Superior temporal gyrus (tissue), 1 donor: ENCODE results near the gene MAMLD1.
A peak's percentile ranks its signal among the peaks of the same experiment; 100 is the strongest.

Source experiments
- DNase-seq: peaks from one replicate; pipeline ENCODE4 v3.0.0-alpha.2; 2016; ENCODE audit errors: extremely low spot score

MAMLD1 gene

GRCh38 chrX:150357790-150358189, 5.3 kb upstream of the MAMLD1 start:
- DNase-seq = no peak

GRCh38 chrX:150358651-150359050, 4.5 kb upstream of the MAMLD1 start:
- DNase-seq = no peak

- DNase-seq = no peak
Observed at GRCh38 chrX:150360331-150360730, 2.8 kb upstream of the MAMLD1 start.

GRCh38 chrX:150361070-150361776, 1.9 kb upstream of the MAMLD1 start:
- DNase-seq = no peak

- DNase-seq = no peak
Observed at GRCh38 chrX:150361777-150362351, 1.3 kb upstream of the MAMLD1 start.

GRCh38 chrX:150363561-150364346, 637 bp downstream of the MAMLD1 start:
- peak; percentile 20 for DNase-seq

- peak; percentile 28 for DNase-seq
Observed at GRCh38 chrX:150364347-150365050, 1.4 kb downstream of the MAMLD1 start.

- DNase-seq = peak; percentile 80
Observed at GRCh38 chrX:150365051-150365989, 2.2 kb downstream of the MAMLD1 start.

GRCh38 chrX:150365990-150366911, 3.1 kb downstream of the MAMLD1 start:
- DNase-seq = peak; percentile 47

- peak; percentile 16 for DNase-seq
Observed at GRCh38 chrX:150366951-150367545, 3.9 kb downstream of the MAMLD1 start.

- no peak for DNase-seq
Observed at GRCh38 chrX:150370589-150371312, 7.6 kb downstream of the MAMLD1 start.

- no peak for DNase-seq
Observed at GRCh38 chrX:150371877-150372276, 8.8 kb downstream of the MAMLD1 start.

GRCh38 chrX:150372280-150372679, 9.2 kb downstream of the MAMLD1 start:
- DNase-seq = peak; percentile 79

- DNase-seq = no peak
Observed at GRCh38 chrX:150372756-150373155, 9.6 kb downstream of the MAMLD1 start.

GRCh38 chrX:150375243-150375770, 12.2 kb downstream of the MAMLD1 start:
- DNase-seq = peak; percentile 11

GRCh38 chrX:150377005-150377404, 13.9 kb downstream of the MAMLD1 start:
- no peak for DNase-seq

- DNase-seq = no peak
Observed at GRCh38 chrX:150405006-150405405, 41.9 kb downstream of the MAMLD1 start.

- no peak for DNase-seq
Observed at GRCh38 chrX:150405576-150405975, 42.5 kb downstream of the MAMLD1 start.

GRCh38 chrX:150406596-150406995, 43.5 kb downstream of the MAMLD1 start:
- no peak for DNase-seq
